Measurements from ENCODE around the gene NFE2.

- TF ChIP-seq CTCF (IDR thresholded peaks at IDR 0.05) (no peak), ZFX (IDR thresholded peaks at IDR 0.05; ENCODE audit: borderline replicate concordance) (no peak)
Observed at GRCh38 chr12:54337854-54338650, 37.2 kb upstream of the NFE2 start.
